ENCODE measurements around the gene SPTBN4. TPM values are rescaled to one million over a fixed set of nuclear protein-coding genes. Genes with fewer than 3 reads are reported as not detected.

Gene SPTBN4
- total and polyA plus RNA-seq, 2 experiments from 2014 or later, result 0.32 to 5.5 TPM

DNA sequence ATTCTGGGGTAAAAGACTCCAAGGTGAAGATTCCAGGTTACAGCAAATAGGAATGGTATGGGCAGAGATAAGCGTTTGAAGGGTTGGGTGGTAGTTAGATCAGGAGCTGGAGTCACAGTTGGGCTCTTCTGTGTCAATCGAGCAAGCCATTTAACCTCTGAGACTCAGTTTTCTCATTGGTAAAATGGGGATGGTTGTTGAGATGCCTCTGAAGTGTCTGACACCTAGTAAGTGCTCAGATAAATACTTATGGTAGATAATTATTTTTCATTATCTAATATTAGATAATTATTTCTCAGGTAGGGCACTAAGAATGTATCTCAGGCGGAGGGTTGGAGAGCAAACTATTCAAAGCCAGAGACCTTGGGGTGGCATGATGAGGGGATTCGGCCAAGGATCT lies 142.2 kb downstream of the SPTBN4 start:
- Histone ChIP-seq H3K9me3 (ENCODE audit: low read depth) (no peaks in the 10 kb centered on the region), H3K4me3 (peak overlapping the region; percentile 38), H3K27ac (no peak overlapping the region), H3K27me3 (no peaks in the 10 kb centered on the region), H3K36me3 (no peaks in the 10 kb centered on the region), H3K4me1 (ENCODE audit: low read depth) (no peaks in the 10 kb centered on the region)
- no peak for DNase-seq (ENCODE audit: low read depth in 1 of 2, low spot score in 1 of 2)
- no peak for TF ChIP-seq CTCF (IDR thresholded peaks at IDR 0.05; ENCODE audit: low read depth, low read length)

- H3K9me3 ChIP-seq (ENCODE audit: low read depth), result no peaks in the 10 kb centered on the region
- peak overlapping the region; percentile 38 for H3K4me3 ChIP-seq
- no peaks in the 10 kb centered on the region for H3K27me3 ChIP-seq
- H3K27ac ChIP-seq, result no peak overlapping the region
- TF ChIP-seq CTCF (IDR thresholded peaks at IDR 0.05; ENCODE audit: low read depth, low read length), result no peak
- no peaks in the 10 kb centered on the region for H3K4me1 ChIP-seq (ENCODE audit: low read depth)
- no peaks in the 10 kb centered on the region for H3K36me3 ChIP-seq
- peak; percentile 70 to 89 for DNase-seq (ENCODE audit: low read depth in 1 of 2, low spot score in 1 of 2)
Observed at GRCh38 chr19:40609561-40610395, 143.0 kb downstream of the SPTBN4 start.

GRCh38 chr19:40610396-40611064 lies 143.7 kb downstream of the SPTBN4 start:
- H3K9me3 ChIP-seq (ENCODE audit: low read depth), result no peaks in the 10 kb centered on the region
- H3K4me1 ChIP-seq (ENCODE audit: low read depth), result no peaks in the 10 kb centered on the region
- no peak for TF ChIP-seq CTCF (IDR thresholded peaks at IDR 0.05; ENCODE audit: low read depth, low read length)
- DNase-seq (ENCODE audit: low read depth in 1 of 2, low spot score in 1 of 2), result no peak
- H3K4me3 ChIP-seq, result no peak overlapping the region
- no peaks in the 10 kb centered on the region for H3K36me3 ChIP-seq
- H3K27ac ChIP-seq, result no peak overlapping the region
- no peaks in the 10 kb centered on the region for H3K27me3 ChIP-seq

GRCh38 chr19:40611096-40611495 lies 144.3 kb downstream of the SPTBN4 start:
- no peaks in the 10 kb centered on the region for H3K27me3 ChIP-seq
- no peaks in the 10 kb centered on the region for H3K9me3 ChIP-seq (ENCODE audit: low read depth)
- no peak overlapping the region for H3K4me3 ChIP-seq
- no peak for DNase-seq (ENCODE audit: low read depth in 1 of 2, low spot score in 1 of 2)
- H3K4me1 ChIP-seq (ENCODE audit: low read depth), result no peaks in the 10 kb centered on the region
- no peaks in the 10 kb centered on the region for H3K36me3 ChIP-seq
- H3K27ac ChIP-seq, result no peak overlapping the region
- no peak for TF ChIP-seq CTCF (IDR thresholded peaks at IDR 0.05; ENCODE audit: low read depth, low read length)

DNA sequence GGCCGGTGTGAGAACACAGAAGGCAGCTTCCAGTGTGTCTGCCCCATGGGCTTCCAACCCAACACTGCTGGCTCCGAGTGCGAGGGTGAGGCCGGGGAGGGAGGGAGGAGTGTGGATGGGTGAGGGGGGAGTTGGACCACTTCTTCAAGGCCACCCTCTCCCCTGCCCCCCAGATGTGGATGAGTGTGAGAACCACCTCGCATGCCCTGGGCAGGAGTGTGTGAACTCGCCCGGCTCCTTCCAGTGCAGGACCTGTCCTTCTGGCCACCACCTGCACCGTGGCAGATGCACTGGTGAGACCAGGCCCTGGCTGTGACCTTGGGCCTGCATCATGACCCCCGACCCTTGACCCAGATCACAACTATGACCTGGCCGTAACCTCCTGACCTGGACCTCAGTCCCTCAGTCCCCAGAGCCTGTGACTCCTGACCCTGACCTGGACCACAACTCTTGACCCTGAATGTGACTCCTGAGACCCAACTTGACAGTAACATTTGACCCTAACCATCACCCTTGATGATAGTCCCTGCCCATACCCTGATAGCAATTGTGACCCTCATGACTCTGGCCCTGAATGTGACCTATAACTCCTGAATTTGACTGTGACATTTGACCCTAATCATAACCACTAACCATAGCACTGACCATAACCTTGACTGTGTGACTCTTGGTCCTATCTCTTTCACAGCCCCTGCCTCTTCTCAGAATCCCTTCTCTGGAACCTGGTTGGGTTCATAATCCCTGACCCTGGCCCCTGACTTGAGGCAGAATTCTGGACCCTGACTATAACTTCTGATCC lies 145.3 kb downstream of the SPTBN4 start:
- no peak for TF ChIP-seq CTCF (IDR thresholded peaks at IDR 0.05; ENCODE audit: low read depth, low read length)
- no peak for DNase-seq (ENCODE audit: low read depth in 1 of 2, low spot score in 1 of 2)
- Histone ChIP-seq H3K4me3 (no peak overlapping the region), H3K9me3 (ENCODE audit: low read depth) (no peaks in the 10 kb centered on the region), H3K36me3 (no peaks in the 10 kb centered on the region), H3K4me1 (ENCODE audit: low read depth) (no peaks in the 10 kb centered on the region), H3K27me3 (no peaks in the 10 kb centered on the region), H3K27ac (no peak overlapping the region)

All from cardiac muscle cell (in vitro differentiated cells and primary cell).